ENCODE measurements around the gene TEX29.

Gene TEX29

DNA sequence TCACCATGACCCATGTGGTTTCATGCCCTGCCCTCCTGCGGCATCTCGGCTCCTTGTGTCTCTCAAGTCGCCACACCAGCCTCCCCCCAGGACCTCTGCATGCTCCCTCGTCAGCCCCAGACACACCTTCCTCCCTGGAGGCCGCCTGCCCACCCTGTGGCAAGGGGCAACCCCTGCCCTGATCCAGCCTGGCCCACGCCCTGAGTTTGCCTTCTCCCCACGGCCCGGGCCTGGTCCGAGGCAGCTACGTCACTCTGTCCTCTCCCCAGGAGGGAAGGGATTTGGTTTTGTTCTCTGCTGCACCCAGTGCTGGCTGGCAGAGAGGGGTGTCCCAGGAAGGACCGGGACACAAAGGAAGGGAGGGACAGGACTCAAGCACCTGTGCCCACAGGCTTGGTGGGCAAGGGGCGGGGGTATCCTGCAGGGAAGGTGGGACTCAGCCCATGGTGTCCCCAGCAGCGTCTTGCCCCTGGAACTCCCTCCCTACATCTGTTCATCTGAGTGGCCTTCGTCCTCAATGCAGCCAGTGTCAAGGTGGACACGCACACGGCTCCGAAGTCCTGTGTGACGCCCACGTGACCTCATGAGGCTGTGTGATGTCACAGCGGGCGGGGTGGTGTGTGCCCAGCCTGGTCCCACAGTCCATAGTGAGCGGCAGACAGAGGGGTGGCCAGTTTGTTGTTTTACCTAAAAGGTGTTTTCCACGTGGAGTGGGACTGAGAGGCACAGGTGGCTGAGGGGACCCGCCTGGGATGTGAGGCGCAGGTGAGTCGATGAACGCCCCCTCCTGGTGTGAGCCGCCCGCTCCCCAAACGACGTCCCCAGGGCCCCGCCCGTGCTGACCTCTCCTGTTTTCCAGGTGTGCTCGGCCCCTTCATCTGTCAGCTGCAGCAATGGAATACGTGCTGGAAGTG is at the start of gene TEX29:
TEX29 (plus strand) TSS at position 645 of the 914 bp plus-strand sequence; CDS start at position 894, 249 bp downstream.
- no peak for DNase-seq

DNA sequence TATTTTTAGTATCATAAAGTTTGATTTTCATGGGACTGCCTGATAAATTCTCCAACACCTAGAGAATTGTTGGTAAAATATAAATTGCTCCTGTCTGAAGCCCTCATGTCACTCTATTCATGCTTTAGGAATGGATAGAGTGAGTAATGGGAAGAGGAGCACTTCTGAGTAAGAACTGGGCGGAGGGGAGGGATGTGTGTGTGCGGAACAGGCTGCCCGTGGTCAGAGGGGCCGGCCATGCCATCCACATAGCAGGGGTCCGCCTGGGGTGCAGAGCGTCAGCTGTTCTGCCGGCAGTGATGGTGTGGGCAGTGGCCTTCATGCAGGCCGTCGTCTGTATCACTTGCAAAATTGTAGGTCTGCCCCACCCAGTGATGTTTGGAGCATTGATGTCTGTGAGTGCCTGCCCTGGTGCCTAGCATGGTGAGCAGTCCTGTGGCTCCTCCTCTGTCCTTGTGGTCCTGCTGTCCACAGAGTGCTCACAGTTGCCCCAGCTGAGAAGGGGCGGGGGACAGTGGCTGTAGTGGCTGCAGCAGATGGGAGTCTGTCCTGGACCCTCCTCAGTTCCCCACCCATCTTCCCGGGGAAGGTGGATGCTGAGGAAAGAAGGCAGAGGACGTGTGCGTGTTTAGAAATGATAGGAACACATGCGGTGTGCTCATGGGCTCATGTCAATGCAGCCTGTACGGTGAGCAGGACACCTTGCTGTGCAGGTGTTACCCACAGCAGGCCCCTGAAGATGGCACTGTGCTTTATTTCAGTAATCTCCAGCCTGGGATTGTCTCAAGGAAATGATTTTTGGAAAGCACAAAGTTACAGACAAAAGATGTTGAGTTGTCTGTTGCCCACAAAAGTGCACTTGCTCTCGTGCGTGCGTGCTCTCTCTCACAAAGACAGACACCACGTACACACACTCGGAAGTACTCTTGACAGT is 49.4 kb upstream of the TEX29 start:
- DNase-seq, result no peak

DNA sequence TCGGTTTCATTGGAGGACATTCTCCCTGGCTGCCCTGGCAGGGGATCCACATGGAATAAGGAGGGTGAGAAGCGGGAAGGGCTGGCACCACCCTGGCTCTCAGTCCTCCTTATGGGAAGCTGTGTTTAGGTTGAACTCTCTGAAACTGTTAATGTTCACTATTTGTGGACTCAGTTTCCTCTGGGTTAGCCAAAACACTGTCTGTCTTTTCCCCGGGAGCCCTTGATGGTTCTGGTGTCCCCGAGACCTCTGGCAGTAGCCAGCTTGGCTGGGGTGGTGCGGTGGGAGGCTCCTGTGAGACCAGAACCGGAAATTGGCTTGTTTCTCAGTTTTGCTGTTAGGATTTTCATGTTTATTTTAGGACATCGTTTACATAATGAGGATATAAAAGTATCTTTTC is 48.3 kb upstream of the TEX29 start:
- DNase-seq, result no peak

GRCh38 chr13:111275382-111275781 is 45.1 kb upstream of the TEX29 start:
- DNase-seq, result no peak

GRCh38 chr13:111275995-111276618 is 44.3 kb upstream of the TEX29 start:
- no peak for DNase-seq

GRCh38 chr13:111278258-111278657 is 42.2 kb upstream of the TEX29 start:
- DNase-seq, result no peak

GRCh38 chr13:111278743-111279652 is 41.4 kb upstream of the TEX29 start:
- no peak for DNase-seq

DNA sequence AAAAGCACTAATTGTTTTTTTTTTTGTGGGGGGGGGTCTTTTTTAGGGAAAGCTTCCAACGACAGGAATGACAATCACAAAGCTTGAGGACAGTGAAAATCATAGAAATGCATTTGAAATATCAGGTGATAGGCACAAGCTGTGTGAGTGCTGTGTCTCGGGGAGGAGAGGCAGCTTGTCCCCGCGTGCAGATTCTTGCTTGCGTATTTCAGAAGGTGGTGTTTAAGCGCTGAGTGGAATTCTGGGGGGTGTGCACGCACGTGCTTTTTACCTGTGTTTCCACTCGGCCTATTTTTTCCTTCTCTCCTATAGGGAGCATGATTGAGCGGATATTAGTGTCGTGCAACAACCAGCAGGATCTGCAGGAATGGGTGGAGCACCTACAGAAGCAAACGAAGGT is 40.2 kb upstream of the TEX29 start:
- DNase-seq, result no peak

DNA sequence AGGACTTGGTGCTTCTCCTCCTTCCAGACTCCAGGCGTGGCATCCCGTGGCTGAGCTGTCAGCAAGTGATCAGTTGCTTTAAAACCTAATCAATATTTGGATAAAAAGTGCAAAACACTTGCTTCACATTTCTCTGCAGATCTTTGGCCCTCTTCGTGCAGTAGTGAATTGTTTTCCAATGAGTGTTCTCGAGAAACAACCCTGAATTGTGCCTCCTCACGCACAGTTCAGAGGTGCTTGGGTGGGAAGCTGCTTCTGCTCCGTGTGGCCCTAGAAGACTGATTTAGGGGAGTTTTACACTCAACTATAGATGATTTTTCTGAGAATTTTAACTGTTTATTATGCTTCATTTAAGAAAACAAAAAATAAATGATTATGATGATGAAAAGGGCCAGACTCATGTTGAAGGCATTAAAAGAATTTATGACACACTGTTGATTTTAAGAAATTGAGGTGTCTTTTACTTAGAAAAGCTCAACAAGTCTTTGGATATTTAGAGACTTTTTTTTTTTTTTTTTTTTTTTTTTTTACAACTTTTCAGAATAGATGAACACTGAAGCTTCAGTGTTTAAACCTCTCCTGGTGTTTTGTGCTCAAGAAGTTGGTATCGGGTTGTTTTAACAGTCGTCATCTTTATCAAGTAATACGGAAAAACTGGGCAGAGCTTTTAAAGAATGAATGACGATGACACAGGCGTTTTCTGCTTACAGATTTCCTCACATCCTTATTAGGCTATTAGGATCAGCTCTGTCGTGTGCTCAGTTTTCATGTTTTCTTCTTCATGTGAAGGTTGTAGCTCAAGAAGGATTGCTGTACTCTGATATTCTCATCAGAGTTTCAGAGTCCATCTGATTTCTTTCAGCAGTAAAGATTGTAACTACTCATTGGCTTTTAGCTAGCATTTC is 39.5 kb upstream of the TEX29 start:
- no peak for DNase-seq

- DNase-seq, result peak; percentile 86
These were observed 38.6 kb upstream of the TEX29 start for GRCh38 chr13:111281751-111282311.

DNA sequence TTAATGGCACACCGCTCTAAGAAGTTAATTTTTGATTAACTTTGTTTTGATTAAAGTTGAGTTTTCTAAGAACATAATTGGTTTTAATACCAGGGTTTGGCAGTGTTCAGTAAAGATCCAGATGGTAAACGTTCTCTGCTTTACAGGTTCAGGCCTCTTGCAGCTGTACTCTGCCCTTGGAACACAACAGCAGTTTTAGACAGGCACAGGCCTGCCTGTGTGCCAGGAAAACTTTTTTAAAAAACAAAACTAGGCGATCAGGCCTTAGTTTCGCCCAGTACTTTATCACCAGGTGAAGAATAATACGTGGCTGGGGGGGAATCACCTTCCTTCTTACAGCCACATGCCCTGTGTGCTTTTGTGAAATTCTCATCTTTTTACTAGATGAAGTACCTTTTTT is 38.0 kb upstream of the TEX29 start:
- peak; percentile 84 for DNase-seq

- DNase-seq, result no peak
These were observed 37.4 kb upstream of the TEX29 start for GRCh38 chr13:111282997-111283396.

GRCh38 chr13:111283457-111283856 is 37.0 kb upstream of the TEX29 start:
- DNase-seq, result no peak

- no peak for DNase-seq
These were observed 36.5 kb upstream of the TEX29 start for GRCh38 chr13:111283991-111284390.

- DNase-seq, result no peak
These were observed 35.9 kb upstream of the TEX29 start for GRCh38 chr13:111284565-111284964.

GRCh38 chr13:111286162-111286561 is 34.3 kb upstream of the TEX29 start:
- no peak for DNase-seq

DNA sequence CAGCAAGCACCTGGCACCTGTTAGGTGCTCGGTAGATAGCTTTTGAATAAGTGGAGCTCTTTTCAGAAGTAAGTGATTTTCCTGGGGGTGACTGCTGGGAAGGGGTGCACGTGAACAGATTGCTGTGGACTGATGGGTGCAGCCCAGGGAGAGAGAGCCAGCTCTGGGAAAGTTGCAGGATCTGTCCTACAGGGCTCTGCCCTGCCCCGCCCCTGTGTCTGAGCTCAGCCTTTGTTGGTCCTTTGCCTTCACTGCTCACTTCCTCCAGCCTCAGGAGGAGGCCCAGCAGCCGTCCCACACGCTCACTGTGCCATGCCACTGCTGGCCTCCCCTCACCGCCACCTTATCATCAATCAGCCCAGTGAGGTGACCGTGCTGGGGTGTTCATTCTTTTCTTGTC is 33.7 kb upstream of the TEX29 start:
- DNase-seq, result no peak

GRCh38 chr13:111287201-111287600 is 33.2 kb upstream of the TEX29 start:
- DNase-seq, result no peak

DNA sequence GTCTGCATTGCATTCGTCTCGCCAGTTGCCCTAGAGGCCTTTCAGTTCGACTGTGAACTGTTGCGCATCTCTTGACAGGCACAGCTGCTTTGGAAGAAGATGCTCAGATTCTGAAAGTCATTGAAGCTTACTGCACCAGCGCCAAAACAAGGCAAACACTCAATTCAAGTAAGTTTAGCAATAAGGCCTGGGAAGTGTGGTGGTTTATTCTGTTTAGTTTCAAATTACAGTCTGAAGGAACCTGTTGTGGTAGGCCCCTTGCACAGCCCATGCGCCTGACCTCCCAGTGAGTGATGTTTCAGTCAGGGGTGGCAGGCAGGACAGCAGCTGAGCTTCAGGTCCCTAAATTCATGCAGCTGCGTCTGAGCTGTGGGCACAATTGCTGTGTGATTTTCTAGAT is 32.2 kb upstream of the TEX29 start:
- DNase-seq, result no peak

GRCh38 chr13:111289251-111289650 is 31.2 kb upstream of the TEX29 start:
- peak; percentile 38 for DNase-seq

- no peak for DNase-seq
These were observed 28.5 kb upstream of the TEX29 start for GRCh38 chr13:111291908-111292307.
